H9 (cell line): ENCODE measurements around the gene THRB. TPM values are rescaled to one million over a fixed set of nuclear protein-coding genes. Genes with fewer than 3 reads are reported as not detected.

Experiments
- DNase-seq: peaks from one replicate; pipeline ENCODE4 v3.0.0-alpha.2; 2017
- H2AFZ ChIP-seq: one replicate; pipeline ENCODE4 v1.6.1; 2013; ENCODE audit warnings: mild to moderate bottlenecking, low read length, control low read depth, moderate library complexity
- H2AK5ac ChIP-seq: 2 replicates; pipeline ENCODE4 v1.6.1; 2013; ENCODE audit warnings: low read length, control low read depth, mixed read lengths; ENCODE audit not compliant: insufficient read length
- H2BK120ac ChIP-seq: one replicate; pipeline ENCODE4 v1.6.1; 2013; ENCODE audit warnings: low read depth, mild to moderate bottlenecking, low read length, control low read depth, inconsistent platforms; ENCODE audit not compliant: poor library complexity, severe bottlenecking
- H2BK12ac ChIP-seq: 2 replicates; pipeline ENCODE4 v1.6.1; 2013; ENCODE audit warnings: low read length, control low read depth, mixed read lengths, low read depth; ENCODE audit not compliant: insufficient read length
- H2BK15ac ChIP-seq: 2 replicates; pipeline ENCODE4 v1.6.1; 2013; ENCODE audit warnings: low read depth, low read length, control low read depth
- H2BK20ac ChIP-seq: one replicate; pipeline ENCODE4 v1.6.1; 2013; ENCODE audit warnings: low read depth, mild to moderate bottlenecking, low read length, control low read depth, inconsistent platforms; ENCODE audit not compliant: poor library complexity, severe bottlenecking
- H2BK5ac ChIP-seq: 2 replicates; pipeline ENCODE4 v1.6.1; 2013; ENCODE audit warnings: low read length, control low read depth, mixed read lengths; ENCODE audit not compliant: insufficient read length
- H3K14ac ChIP-seq: 2 replicates; pipeline ENCODE4 v1.6.1; 2013; ENCODE audit warnings: low read length, control low read depth; ENCODE audit not compliant: insufficient read depth
- H3K18ac ChIP-seq: 2 replicates; pipeline ENCODE4 v1.6.1; 2013; ENCODE audit warnings: low read depth, mild to moderate bottlenecking, mixed read lengths, low read length, control low read depth; ENCODE audit not compliant: insufficient read length
- H3K23ac ChIP-seq: 2 replicates; pipeline ENCODE4 v1.6.1; 2013; ENCODE audit warnings: low read length, control low read depth, mixed read lengths, low read depth; ENCODE audit not compliant: insufficient read length
- H3K23me2 ChIP-seq: 2 replicates; pipeline ENCODE4 v1.6.1; 2013; ENCODE audit warnings: low read depth, mild to moderate bottlenecking, mixed read lengths, low read length, control low read depth; ENCODE audit not compliant: insufficient read length, poor library complexity, severe bottlenecking
- H3K27ac ChIP-seq: 2 replicates; pipeline ENCODE4 v1.5.1; 2013; ENCODE audit warnings: low read length, control low read depth, mixed read lengths, low read depth; ENCODE audit not compliant: insufficient read length
- H3K27me3 ChIP-seq: 2 replicates; pipeline ENCODE4 v1.6.1; 2013; ENCODE audit warnings: low read length, control low read depth, inconsistent platforms; ENCODE audit not compliant: insufficient read depth
- H3K4ac ChIP-seq: 2 replicates; pipeline ENCODE4 v1.6.1; 2013; ENCODE audit warnings: low read depth, mild to moderate bottlenecking, control low read depth, inconsistent platforms, low read length, moderate library complexity
- H3K4me1 ChIP-seq: 2 replicates; pipeline ENCODE4 v1.6.1; 2013; ENCODE audit warnings: low read length, control low read depth, inconsistent platforms; ENCODE audit not compliant: insufficient read depth
- H3K4me2 ChIP-seq: 2 replicates; pipeline ENCODE4 v1.6.1; 2013; ENCODE audit warnings: low read length, control low read depth, mixed read lengths; ENCODE audit not compliant: insufficient read length, insufficient read depth
- H3K56ac ChIP-seq: 2 replicates; pipeline ENCODE4 v1.6.1; 2013; ENCODE audit warnings: low read depth, mild to moderate bottlenecking, mixed read lengths, low read length, control low read depth; ENCODE audit not compliant: insufficient read length
- H3K79me1 ChIP-seq: 2 replicates; pipeline ENCODE4 v1.6.1; 2013; ENCODE audit warnings: low read depth, mild to moderate bottlenecking, moderate library complexity, low read length, control low read depth, inconsistent platforms; ENCODE audit not compliant: insufficient read depth, poor library complexity, severe bottlenecking
- H3K79me2 ChIP-seq: 2 replicates; pipeline ENCODE4 v1.6.1; 2013; ENCODE audit warnings: low read length, control low read depth, inconsistent platforms; ENCODE audit not compliant: insufficient read depth
- H3K9ac ChIP-seq: 2 replicates; pipeline ENCODE4 v1.6.1; 2013; ENCODE audit warnings: low read length, control low read depth, mixed read lengths; ENCODE audit not compliant: insufficient read length; ENCODE audit errors: extremely low read depth
- H3K9me3 ChIP-seq: one replicate; pipeline ENCODE4 v1.6.1; 2013; ENCODE audit warnings: low read depth, low read length, inconsistent platforms; ENCODE audit not compliant: control insufficient read depth
- H3T11ph ChIP-seq: one replicate; pipeline ENCODE4 v1.6.1; 2013; ENCODE audit warnings: mild to moderate bottlenecking, low read length, control low read depth, inconsistent platforms
- H4K20me1 ChIP-seq: one replicate; pipeline ENCODE4 v1.6.1; 2013; ENCODE audit not compliant: control insufficient read depth, insufficient read length, insufficient read depth
- H4K5ac ChIP-seq: 2 replicates; pipeline ENCODE4 v1.6.1; 2013; ENCODE audit warnings: low read depth, mild to moderate bottlenecking, mixed read lengths, low read length, control low read depth; ENCODE audit not compliant: insufficient read length
- H4K8ac ChIP-seq: replicated peaks from 2 replicates; pipeline ENCODE4 v1.6.1; 2013; ENCODE audit warnings: low read length, control low read depth, mixed read lengths, low read depth; ENCODE audit not compliant: insufficient read length
- H4K91ac ChIP-seq: 2 replicates; pipeline ENCODE4 v1.6.1; 2013; ENCODE audit warnings: low read depth, mild to moderate bottlenecking, moderate library complexity, mixed read lengths, low read length, control low read depth; ENCODE audit not compliant: insufficient read length
- H3K27ac Mint-ChIP-seq, 3 experiments: 2 replicates in 2 of 3; 3 replicates in 1 of 3; pipeline ENCODE4 v1.8.0; 2020 to 2021; ENCODE audit warnings: mixed read lengths in 3 of 3, mild to moderate bottlenecking in 1 of 3, moderate library complexity in 1 of 3
- H3K27me3 Mint-ChIP-seq: 2 replicates; pipeline ENCODE4 v1.8.0; 2021; ENCODE audit warnings: low read depth, mild to moderate bottlenecking, moderate library complexity, mixed read lengths
- H3K36me3 Mint-ChIP-seq, 3 experiments: 2 replicates in 2 of 3; 3 replicates in 1 of 3; pipeline ENCODE4 v1.8.0; 2020 to 2021; ENCODE audit warnings: low read depth in 3 of 3, mixed read lengths in 3 of 3; ENCODE audit not compliant: insufficient read depth in 1 of 3
- H3K4me1 Mint-ChIP-seq, 2 experiments: 2 replicates each; pipeline ENCODE4 v1.8.0; 2020; ENCODE audit warnings: mixed read lengths in 2 of 2
- H3K4me3 Mint-ChIP-seq, 2 experiments: 2 replicates in 1 of 2; 3 replicates in 1 of 2; pipeline ENCODE4 v1.8.0; 2020 to 2021; ENCODE audit warnings: mild to moderate bottlenecking in 2 of 2, mixed read lengths in 2 of 2, moderate library complexity in 1 of 2
- H3K9me3 Mint-ChIP-seq, 2 experiments: 2 replicates in 1 of 2; 3 replicates in 1 of 2; pipeline ENCODE4 v1.8.0; 2020; ENCODE audit warnings: mild to moderate bottlenecking in 2 of 2, mixed read lengths in 2 of 2, moderate library complexity in 1 of 2
- CTCF ChIP-seq: fragments of 200-600 bp; sonication (generic); conservative IDR thresholded peaks from 3 replicates; pipeline ENCODE4 v1.8.0; 2021; ENCODE audit warnings: antibody characterized with exemption, mild to moderate bottlenecking
- WGBS: extraction: QIAGEN DNeasy Blood & Tissue Kit; methylation state at CpG from one replicate; pipeline ENCODE4 v1.1.7; 2013; ENCODE audit warnings: missing lambda C conversion rate, low lambda C conversion rate, mixed read lengths; ENCODE audit not compliant: insufficient read length; ENCODE audit errors: extremely low coverage; 5-methylcytosine and 5-hydroxymethylcytosine counted together
- total RNA-seq: library from RNA; stranded (reverse); gene quantifications from 2 replicates; pipeline ENCODE4 v1.2.1, GENCODE V29; 2021

The THRB gene
- total RNA-seq, 1 experiment from 2014 or later, result 8.6 TPM

- H3K4me1 ChIP-seq, result no peaks in the 10 kb centered on the region
- H2BK20ac ChIP-seq, result no peak overlapping the region
- no CpG with 5 or more reads among the region's 8 CpGs for WGBS
- no peak overlapping the region for H3K14ac ChIP-seq
- no peak overlapping the region for H3K9ac ChIP-seq
- H2BK5ac ChIP-seq, result no peak overlapping the region
- H4K8ac ChIP-seq, result no peak overlapping the region
- H2AK5ac ChIP-seq, result no peak overlapping the region
- no peak overlapping the region for H4K5ac ChIP-seq
- Mint-ChIP-seq H3K36me3 (no peaks in the 10 kb centered on the region), H3K9me3 (no peaks in the 10 kb centered on the region), H3K27ac (no peak overlapping the region), H3K4me3 (no peak overlapping the region), H3K27me3 (no peaks in the 10 kb centered on the region), H3K4me1 (no peaks in the 10 kb centered on the region; a peak in 1 of 4 replicates)
- no peak overlapping the region for H2BK12ac ChIP-seq
- no peaks in the 10 kb centered on the region for H3K27me3 ChIP-seq
- H3K4me2 ChIP-seq, result no peak overlapping the region
- H4K91ac ChIP-seq, result no peak overlapping the region
- no peak overlapping the region for H3K18ac ChIP-seq
- no peak overlapping the region for H3T11ph ChIP-seq
- H3K79me2 ChIP-seq, result no peaks in the 10 kb centered on the region
- H2AFZ ChIP-seq, result no peak overlapping the region
- no peak overlapping the region for H3K56ac ChIP-seq
- no peaks in the 10 kb centered on the region for H3K79me1 ChIP-seq
- H3K4ac ChIP-seq, result no peak overlapping the region
- H4K20me1 ChIP-seq, result no peaks in the 10 kb centered on the region
- no peak for DNase-seq
- H3K9me3 ChIP-seq, result no peaks in the 10 kb centered on the region
- no peaks in the 10 kb centered on the region for H3K23me2 ChIP-seq
- no peak for TF ChIP-seq CTCF
- no peak overlapping the region for H3K27ac ChIP-seq
- H2BK120ac ChIP-seq, result no peak overlapping the region
- no peak overlapping the region for H3K23ac ChIP-seq
- no peak overlapping the region; the same call in 1 of the 2 replicates for H2BK15ac ChIP-seq
These were observed 304.4 kb downstream of the THRB start for GRCh38 chr3:24190256-24190655.
